GM12864 (cell line): Measurements from ENCODE around the gene VPS16.

Source experiments
- DNase-seq: peaks from one replicate; pipeline ENCODE4 v3.0.0-alpha.2; 2011; ENCODE audit warnings: low read depth
- H3K4me3 ChIP-seq: 2 replicates; pipeline ENCODE4 v1.5.1; 2011; ENCODE audit warnings: mild to moderate bottlenecking, low read depth, low read length, control low read depth
- CTCF ChIP-seq: IDR thresholded peaks from 2 replicates; pipeline ENCODE4 v1.5.1; 2011; ENCODE audit warnings: low read depth, mild to moderate bottlenecking, moderate library complexity, low read length, control low read depth, inconsistent platforms; ENCODE audit errors: missing control alignments

The VPS16 gene

GRCh38 chr20:2797136-2797983 is 43.2 kb upstream of the VPS16 start:
- DNase-seq: no peak
- H3K4me3 ChIP-seq: no peak overlapping the region
- TF ChIP-seq CTCF: no peak

- no peak overlapping the region for H3K4me3 ChIP-seq
- TF ChIP-seq CTCF: no peak
These were observed 42.3 kb upstream of the VPS16 start for GRCh38 chr20:2798095-2798805.

GRCh38 chr20:2798814-2799213 is 41.7 kb upstream of the VPS16 start:
- TF ChIP-seq CTCF: no peak
- H3K4me3 ChIP-seq: no peak overlapping the region
- no peak for DNase-seq

More at GRCh38 chr20:2798095-2798805, 42.3 kb upstream of the VPS16 start:
- no peak for DNase-seq

- no peak for DNase-seq
- TF ChIP-seq CTCF: no peak
- peak overlapping the region; percentile 43 for H3K4me3 ChIP-seq
These were observed 41.3 kb upstream of the VPS16 start for GRCh38 chr20:2799271-2799670.

- no peak for TF ChIP-seq CTCF
- peak overlapping the region; percentile 43 for H3K4me3 ChIP-seq
- DNase-seq: no peak
These were observed 40.6 kb upstream of the VPS16 start for GRCh38 chr20:2799688-2800520.

- H3K4me3 ChIP-seq: peak within 1 kb of the TSS; percentile 43
- no peak for TF ChIP-seq CTCF
- no peak for DNase-seq
These were observed 39.8 kb upstream of the VPS16 start, which contains the start of gene CPXM1 for GRCh38 chr20:2800521-2801285. CPXM1 (minus strand) TSS chr20:2800627; CDS start chr20:2800572, 55 bp downstream.
